C4-2B (cell line): ENCODE results near the gene SCUBE2.

Experiments
- H3K27ac ChIP-seq: fragments of 450-650 bp; 2 replicates; pipeline ENCODE4 v1.5.1; 2017
- CTCF ChIP-seq: fragments of 450-650 bp; conservative IDR thresholded peaks from 2 replicates; pipeline ENCODE4 v1.5.1; 2017; ENCODE audit warnings: mild to moderate bottlenecking
- ZFX ChIP-seq: fragments of 450-650 bp; IDR thresholded peaks from 2 replicates; pipeline ENCODE4 v1.6.1; 2017

SCUBE2 gene

DNA sequence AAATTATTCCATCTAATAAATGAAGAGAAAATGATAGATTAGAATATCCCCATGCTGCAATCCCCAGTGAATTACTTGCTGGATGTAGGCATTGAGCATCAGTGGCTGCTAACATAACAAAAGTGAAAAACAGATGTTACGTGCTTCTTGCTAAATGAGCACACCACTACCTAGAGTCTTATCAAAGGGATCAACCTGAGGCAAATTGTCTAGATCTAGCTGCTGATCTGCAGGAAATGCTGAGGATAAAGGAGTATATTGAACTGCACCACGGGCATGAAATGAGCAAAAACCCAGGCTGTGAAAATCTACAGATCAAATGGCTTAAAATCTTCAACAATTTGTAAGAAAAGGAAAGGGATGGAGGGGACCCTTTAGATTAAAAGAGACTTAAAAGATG, 45.3 kb upstream of the SCUBE2 start:
- no peak overlapping the region for H3K27ac ChIP-seq
- TF ChIP-seq CTCF = no peak
- TF ChIP-seq ZFX = no peak

DNA sequence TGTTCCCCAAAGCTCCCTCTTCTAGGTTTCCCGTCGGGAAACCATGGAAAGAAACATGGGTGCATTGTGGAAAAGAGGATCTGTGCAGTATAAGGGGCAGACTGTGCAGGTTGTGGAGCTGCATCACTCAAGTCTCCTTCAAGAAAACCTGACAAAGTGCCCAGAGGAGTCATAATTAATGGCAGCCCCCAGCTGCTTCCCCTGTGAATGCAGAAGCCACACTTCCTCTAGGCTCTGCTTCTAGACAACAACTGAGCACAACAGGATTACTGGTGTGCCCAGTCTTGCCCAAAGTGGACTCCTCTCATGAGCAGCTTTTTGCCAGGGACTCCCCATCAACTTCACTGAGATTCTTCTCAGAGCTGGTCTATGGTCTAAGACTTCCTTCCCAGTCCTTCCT, 42.6 kb upstream of the SCUBE2 start:
- TF ChIP-seq CTCF (no peak), ZFX (no peak)
- H3K27ac ChIP-seq = no peak overlapping the region

DNA sequence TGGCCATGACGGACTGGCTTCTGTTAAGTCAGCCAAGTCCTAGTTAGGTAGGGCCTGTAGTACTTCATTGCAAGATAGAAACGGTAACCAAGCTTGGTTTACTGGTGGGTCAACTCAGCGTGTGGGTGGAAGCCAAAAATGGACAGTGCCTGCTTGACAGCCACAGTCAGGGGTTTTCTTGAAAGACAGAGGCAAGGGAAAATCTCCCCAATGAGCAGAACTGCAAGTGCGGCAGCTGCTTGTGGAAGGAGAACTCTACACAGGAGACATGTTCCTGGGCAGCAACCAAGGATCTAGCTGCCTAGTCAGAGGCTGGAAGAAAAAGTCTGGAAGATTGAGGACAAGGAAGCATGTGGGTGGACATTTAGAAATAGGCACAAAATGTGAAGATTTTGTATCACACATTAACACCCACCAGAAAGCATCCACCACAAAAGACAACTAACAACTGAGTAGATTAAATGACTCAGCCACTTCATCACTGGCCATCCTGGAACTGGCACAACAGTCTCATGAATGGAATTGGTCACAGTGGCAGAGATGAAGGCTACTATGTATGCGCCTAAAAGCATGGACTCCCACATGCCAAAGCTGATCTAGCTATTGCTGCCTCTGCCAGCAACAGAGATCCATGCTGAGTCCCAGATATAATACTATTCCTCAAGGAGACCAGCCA, 40.9 kb upstream of the SCUBE2 start:
- H3K27ac ChIP-seq = no peak overlapping the region
- TF ChIP-seq CTCF = no peak
- TF ChIP-seq ZFX = no peak

- no peak overlapping the region for H3K27ac ChIP-seq
- TF ChIP-seq CTCF (no peak), ZFX (no peak)
Observed at GRCh38 chr11:9130297-9130696, 38.9 kb upstream of the SCUBE2 start.

DNA sequence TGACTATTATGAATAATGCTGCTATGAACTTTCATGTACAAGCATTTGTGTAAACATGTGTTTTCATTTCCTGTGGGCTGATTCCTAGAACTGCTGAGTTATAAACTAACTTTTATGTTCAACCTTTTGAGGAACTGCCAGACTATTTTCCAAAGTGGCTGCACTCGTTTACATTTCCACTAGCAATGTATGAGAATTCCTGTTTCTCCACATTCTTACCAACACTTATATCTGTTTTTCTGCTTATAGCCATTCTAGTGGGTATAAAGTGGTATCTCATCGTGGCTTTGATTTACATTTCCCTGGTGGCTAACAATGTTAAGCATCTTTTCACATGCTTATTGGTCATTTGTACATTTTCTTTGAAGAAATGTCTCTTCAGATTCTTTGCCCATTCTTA, 35.2 kb upstream of the SCUBE2 start:
- H3K27ac ChIP-seq = no peak overlapping the region
- no peak for TF ChIP-seq ZFX
- no peak for TF ChIP-seq CTCF

GRCh38 chr11:9125185-9125886, 33.9 kb upstream of the SCUBE2 start:
- TF ChIP-seq ZFX = no peak
- no peak for TF ChIP-seq CTCF
- no peak overlapping the region for H3K27ac ChIP-seq

- no peak overlapping the region for H3K27ac ChIP-seq
- no peak for TF ChIP-seq ZFX
- TF ChIP-seq CTCF = no peak
Observed at GRCh38 chr11:9123595-9124304, 32.4 kb upstream of the SCUBE2 start.
